Fibroblast of skin of scalp (primary cell): ENCODE results near the gene ISG20.
A peak's percentile ranks its signal among the peaks of the same experiment; 100 is the strongest.

ENCODE experiments used
- DNase-seq: peaks from one replicate; pipeline ENCODE4 v3.0.0-alpha.2; 2013

ISG20 gene

GRCh38 chr15:88655103-88655553, 16.3 kb downstream of the ISG20 start:
- DNase-seq = no peak

DNA sequence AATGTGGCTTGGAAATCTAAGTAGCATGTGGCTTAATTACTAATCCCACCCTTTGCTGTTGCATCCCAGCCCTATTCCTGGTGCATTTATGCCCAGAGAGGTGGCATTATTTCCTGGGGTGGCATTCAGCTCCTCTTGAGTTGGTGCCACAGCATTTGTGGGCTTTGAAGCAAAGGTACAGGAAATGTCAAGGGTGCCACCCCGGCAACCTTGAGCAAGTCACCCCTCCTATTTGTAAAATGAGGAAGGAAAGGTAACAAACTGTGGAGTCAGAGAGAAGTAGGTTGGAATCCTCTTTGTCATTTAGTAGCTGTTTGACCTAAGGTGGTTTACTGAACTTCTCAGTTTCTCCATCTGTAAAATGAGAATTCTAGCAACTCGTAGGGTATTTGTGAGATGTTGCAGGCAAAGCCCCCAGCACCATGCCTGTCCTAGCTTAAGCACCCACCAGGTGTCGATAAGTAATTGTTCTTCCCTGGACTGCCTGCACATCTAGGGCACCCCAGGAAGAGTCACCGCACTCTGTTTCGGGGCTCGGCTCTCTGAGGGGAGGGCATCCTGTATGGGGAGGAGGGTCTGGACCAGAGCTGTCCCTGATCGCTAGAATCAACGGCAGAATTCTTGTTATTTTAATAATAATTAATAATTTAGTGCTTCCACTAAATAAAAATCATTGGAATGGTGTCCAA, 17.1 kb downstream of the ISG20 start:
- no peak for DNase-seq

- no peak for DNase-seq
Observed at GRCh38 chr15:88656760-88657221, 18.0 kb downstream of the ISG20 start.

DNA sequence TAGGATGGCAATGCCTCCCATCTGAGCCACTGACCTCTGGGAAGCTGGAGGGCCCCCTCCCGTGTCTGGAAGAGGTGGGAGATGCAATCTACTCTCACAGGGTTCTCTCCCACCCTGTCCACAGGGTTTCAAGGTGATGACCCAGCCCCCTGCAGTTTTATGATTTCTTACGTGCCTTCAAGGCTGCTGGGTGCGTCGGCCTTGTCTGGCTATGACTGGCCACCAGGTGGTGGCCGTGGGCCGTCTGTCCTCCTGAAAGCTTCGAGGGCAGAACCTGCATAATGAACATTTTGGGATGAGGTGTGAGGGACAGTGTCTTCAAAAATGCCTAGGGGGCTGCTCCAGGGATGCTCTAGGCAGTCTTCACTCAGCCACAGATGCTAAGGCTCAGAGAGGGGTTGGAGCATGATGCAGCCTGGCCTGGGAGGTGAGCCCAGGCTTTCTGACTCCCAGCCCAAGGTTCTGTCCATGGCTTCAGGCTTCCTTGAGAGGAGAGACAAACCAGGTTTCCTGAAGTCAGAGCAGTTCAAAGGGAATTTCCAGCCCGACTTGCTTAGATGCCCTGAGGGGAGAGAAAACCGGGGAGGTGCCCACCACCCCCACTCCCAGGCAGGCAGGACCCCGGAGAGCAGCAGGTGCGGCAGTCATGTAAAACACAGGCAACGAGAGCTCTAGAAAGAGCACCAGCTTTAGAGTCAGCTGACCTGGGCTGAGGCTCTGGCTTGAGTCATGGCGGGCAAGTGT, 18.7 kb downstream of the ISG20 start:
- peak; percentile 77 for DNase-seq

GRCh38 chr15:88658070-88658965, 19.5 kb downstream of the ISG20 start:
- no peak for DNase-seq

DNA sequence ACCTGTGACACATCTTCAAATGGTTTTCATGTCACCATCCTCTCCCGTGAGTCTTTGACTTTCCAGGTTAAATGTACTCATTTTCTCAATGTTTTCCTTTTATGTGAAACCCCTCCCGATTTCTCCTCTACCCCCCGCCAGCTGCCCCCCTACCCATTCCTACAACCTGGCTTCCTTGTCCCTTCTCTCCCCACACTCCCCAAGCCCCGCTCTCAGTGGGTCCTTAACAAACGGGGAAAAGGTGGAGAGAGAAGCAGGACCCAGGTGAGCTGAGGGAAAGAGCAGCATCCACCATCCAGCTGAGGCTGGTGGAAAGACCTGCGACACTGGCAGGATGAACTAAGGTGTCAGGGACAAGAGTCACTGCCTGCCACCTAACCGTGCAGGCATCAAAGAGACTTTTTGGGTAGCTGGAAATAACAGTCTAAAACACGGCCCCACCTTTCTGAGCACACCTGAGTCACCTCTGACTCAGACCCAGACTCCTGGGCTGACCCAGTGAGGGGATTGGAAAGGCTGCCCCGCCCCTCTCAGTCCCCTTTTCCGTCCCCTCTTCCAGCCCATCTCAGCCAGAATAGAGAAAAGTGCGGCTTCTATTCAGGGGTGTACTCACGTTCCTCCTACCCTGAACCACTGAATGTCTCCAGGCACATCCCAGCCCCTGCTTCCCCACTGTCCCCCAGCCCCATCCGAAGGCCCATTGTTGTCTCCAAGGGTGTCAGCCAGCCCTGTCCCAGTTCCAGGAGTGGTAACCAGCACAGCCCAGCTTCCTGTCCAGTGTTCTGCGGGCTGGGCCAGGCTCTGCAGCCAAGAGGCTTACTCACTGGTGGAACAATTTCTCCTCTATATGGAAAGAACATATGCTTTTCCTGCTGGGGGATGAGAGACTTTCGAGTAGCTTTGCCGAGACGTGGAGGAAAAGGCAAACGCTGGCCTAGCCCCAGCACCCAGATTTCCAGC, 20.4 kb downstream of the ISG20 start:
- peak; percentile 90 for DNase-seq

DNA sequence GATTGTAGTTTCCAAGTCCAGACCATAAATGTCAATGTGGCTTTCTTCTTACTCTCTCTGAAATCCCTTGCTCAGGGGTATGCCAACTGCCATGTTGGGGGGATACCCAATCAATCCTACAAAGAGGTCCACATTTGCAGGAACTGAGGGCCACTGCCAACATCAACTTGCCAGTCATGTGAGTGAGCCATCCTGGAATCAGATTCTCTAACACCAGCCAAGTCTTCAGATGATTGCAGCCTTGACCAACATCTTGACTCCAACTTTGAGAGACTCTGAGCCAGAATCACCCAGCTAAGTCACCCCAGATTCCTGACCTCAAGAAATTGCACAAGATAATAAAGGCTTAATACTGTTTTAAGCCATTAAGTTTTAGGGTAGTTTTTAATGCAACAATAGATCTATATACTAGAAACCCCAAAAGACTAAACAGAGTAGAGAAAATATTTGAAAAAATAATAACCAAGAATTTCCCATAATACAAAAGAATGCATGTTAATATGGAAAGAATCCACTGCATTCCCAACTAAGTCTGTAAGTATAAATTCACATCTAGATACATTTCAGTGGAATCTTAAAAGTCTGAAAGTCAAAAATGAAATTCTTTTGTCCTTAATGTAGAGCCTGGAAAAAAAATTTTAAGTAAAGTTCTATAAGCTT, 22.4 kb downstream of the ISG20 start:
- peak; percentile 88 for DNase-seq

GRCh38 chr15:88661761-88662556, 23.1 kb downstream of the ISG20 start:
- peak; percentile 93 for DNase-seq

GRCh38 chr15:88663141-88663621, 24.4 kb downstream of the ISG20 start:
- DNase-seq = peak; percentile 43

DNA sequence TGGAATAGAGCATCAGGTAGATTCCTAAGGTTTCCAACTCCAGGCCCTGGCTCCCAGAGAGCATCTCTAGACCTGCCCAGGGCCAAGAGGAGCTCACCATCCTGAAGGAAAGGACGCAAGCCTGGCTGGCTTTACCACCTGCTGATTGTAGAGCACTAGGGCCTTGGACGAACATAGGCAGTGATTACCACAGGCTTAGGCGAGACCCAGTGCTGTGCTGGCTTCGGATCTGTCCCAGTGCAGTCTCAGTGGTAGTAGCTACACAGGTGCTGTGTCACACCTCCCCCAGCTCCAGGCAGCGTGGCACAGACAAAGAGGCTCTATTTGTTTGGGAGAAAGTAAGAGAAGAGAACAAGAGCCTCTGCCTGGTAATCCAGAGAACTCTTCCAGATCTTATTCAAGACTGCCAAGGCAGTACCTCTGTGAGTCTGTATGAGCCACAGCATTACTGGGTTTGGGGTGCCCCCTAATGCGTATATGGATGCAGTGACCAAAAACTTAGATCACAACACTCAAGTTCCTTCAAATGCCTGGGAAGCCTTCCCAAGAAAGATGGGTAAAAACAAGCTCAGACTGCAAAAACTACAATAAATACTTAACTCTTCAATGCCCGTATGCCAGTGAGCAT, 25.4 kb downstream of the ISG20 start:
- peak; percentile 48 for DNase-seq

DNA sequence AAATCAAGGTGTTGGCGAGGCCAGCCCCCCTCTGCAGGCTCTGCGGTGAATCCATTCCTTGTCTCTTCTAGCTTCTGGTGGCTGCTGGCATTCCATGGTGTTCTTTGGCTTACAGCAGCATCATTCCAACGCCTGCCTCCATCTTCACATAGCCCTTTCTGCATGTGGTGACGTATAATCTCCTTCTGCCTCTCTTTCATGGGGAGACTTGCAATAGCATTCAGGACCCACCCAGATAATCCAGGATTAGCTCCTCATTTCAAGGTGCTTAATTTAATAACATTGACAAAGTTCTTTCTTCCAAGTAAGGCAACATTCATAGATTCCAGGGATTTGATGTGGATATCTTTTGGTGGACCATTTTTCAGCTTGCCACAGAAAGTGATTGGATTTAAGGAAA, 35.8 kb downstream of the ISG20 start:
- no peak for DNase-seq

- DNase-seq = no peak
Observed at GRCh38 chr15:88678755-88679154, 39.9 kb downstream of the ISG20 start.

DNA sequence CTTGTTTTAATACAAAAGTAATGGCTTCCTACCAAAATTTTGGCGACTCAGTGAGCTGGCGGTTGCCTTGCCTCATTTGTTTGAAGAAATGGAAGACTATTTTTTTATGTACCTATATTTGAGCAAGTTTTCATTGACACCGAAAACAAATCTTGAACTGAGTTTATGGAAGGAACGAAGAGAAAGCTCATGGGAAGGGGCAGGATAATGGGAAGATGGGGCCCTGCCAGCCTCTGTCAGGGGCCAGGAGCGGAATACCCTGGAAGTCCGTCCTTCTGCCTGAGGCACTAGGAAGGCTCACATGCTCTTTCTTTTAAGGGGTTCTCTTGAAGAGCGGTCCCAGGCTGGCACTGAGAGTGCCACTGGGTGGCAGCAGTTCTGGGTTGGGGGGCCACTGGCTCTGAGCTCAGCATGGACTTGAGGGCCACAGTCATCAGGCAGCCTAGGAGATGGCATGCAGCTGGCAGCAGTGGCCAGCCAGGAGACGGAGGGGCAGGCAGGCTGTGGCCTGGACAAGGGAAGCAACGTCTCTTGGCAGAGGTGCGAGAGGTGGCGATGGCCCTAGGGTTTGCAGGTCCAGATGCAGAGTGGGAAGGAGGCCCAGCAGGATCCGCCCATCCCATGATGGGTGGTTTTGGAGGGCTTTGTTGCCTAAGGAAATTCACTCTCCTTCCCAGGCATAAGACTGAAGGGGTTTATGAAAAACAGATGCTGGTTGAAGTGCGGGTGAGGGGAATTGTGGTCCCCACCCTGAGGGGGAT, 41.6 kb downstream of the ISG20 start:
- DNase-seq = peak; percentile 61

DNA sequence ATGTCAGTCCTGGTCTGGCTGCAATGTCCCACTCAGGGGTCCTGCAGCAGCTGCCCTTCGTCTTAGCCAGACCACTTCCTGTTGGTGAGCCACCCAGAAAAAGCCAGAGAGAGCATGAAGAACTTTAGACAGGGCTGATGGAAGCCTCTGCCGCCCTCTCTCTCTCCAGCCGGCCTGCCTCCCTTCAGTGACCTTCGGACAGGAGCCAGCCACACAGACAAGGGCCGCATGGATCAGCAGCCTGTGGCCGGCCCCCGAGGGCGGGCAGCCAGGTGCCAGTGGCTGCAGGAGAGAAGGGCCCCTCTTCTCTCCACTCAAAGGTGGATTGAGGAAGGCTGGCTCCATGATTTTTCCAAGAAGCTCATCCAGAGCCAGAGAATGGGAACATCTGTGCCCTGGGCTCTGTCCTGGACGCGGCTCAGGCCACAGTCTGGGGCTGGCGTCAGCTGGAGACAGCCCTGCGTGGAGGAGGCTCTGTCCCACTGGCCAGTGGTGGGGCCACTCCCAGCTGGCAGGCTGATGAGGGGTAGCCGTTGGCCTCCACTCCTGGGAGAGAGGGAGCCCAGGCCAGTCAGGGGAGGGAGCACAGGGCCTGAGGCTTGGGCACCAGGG, 42.9 kb downstream of the ISG20 start:
- DNase-seq = no peak

- no peak for DNase-seq
Observed at GRCh38 chr15:88684345-88684744, 45.5 kb downstream of the ISG20 start.

GRCh38 chr15:88686166-88686565, 47.4 kb downstream of the ISG20 start:
- DNase-seq = no peak

DNA sequence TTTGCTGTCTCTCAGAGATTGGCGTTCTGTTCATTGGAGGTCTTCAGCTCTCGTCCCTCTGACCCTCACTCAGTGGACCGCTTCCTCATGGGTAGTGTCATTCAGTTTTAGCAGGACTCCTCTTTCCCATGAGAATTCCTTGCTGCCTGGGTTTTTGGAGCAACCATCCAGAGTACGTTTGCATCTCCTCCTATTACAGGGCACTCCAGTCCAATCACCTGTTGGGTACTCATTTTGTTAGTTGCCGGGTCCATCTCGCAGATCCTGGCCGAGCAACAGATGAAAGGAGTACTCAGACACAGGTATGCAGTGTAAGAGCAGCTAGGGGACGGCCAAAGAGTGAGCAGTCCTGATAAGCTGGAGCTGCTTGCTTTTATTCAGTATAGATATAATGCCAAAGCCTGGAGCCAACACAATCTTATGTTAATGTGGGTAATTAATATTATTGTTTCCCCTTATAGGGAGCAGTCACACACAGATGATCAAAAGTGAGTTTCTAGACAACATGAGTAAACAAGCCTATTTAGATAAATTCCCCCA, 49.6 kb downstream of the ISG20 start:
- DNase-seq = no peak

DNA sequence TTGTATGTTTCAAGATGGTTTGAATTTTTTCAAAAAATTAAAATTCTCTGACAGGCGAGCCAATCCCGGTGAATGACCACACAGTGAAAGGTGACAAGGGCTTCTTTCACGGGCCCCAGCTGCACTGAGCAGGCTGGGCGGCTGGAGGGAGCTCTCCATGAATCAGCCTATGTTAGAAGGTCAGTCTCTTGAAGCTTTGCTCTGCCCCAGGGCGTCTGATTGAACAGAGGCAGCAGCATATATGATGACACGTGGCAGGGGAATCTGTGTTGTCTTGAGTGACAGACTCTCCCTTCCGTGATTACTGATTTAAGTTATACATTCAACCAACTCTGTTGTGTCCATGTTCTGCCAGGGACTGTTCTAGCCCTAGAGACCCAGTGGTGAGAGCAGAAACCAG, 51.5 kb downstream of the ISG20 start:
- peak; percentile 29 for DNase-seq
